ENCODE data around the gene DSCAML1.

The DSCAML1 gene

GRCh38 chr11:117840881-117841550, 44.0 kb upstream of the DSCAML1 start:
- no peak for ATAC-seq
- TF ChIP-seq GLIS3 (CRISPR knock-in tag; IDR thresholded peaks at IDR 0.05) (no peak), TCF4 (CRISPR knock-in tag; IDR thresholded peaks at IDR 0.05; ENCODE audit: borderline replicate concordance) (no peak), ZFP30 (CRISPR knock-in tag; IDR thresholded peaks at IDR 0.05) (no peak)

- no peak for ATAC-seq
- TF ChIP-seq ZNF70 (CRISPR knock-in tag; IDR thresholded peaks at IDR 0.05) (no peak), POU6F1 (CRISPR knock-in tag; IDR thresholded peaks at IDR 0.05; ENCODE audit: borderline replicate concordance, low read depth) (no peak), TOX (CRISPR knock-in tag; IDR thresholded peaks at IDR 0.05; ENCODE audit: borderline replicate concordance) (no peak), ZNF8 (CRISPR knock-in tag; IDR thresholded peaks at IDR 0.05) (no peak), PPARA (CRISPR knock-in tag; IDR thresholded peaks at IDR 0.05; ENCODE audit: borderline replicate concordance) (no peak), ZC3H10 (CRISPR knock-in tag; IDR thresholded peaks at IDR 0.05) (no peak), CSDC2 (CRISPR knock-in tag; IDR thresholded peaks at IDR 0.05) (no peak), CSRNP3 (CRISPR knock-in tag; IDR thresholded peaks at IDR 0.05) (no peak), BACH2 (CRISPR knock-in tag; IDR thresholded peaks at IDR 0.05; ENCODE audit: borderline replicate concordance) (no peak), ESRRG (CRISPR knock-in tag; IDR thresholded peaks at IDR 0.05) (no peak), ZFP3 (CRISPR knock-in tag; IDR thresholded peaks at IDR 0.05) (no peak), TSHZ2 (CRISPR knock-in tag; IDR thresholded peaks at IDR 0.05) (no peak), SNAI2 (CRISPR knock-in tag; IDR thresholded peaks at IDR 0.05) (no peak)
Measured at GRCh38 chr11:117839936-117840813, 43.2 kb upstream of the DSCAML1 start.

GRCh38 chr11:117839380-117839881, 42.4 kb upstream of the DSCAML1 start:
- ATAC-seq = no peak
- TF ChIP-seq ZNF565 (CRISPR knock-in tag; conservative IDR thresholded peaks at IDR 0.05; ENCODE audit: low read depth) = no peak
- TF ChIP-seq TSHZ2 (CRISPR knock-in tag; IDR thresholded peaks at IDR 0.05) = no peak

- ATAC-seq = no peak
- TF ChIP-seq OSR1 (CRISPR knock-in tag; IDR thresholded peaks at IDR 0.05) (no peak), SNAI2 (CRISPR knock-in tag; IDR thresholded peaks at IDR 0.05) (no peak), GLIS3 (CRISPR knock-in tag; IDR thresholded peaks at IDR 0.05) (no peak), TSHZ2 (CRISPR knock-in tag; IDR thresholded peaks at IDR 0.05) (no peak), CSRNP3 (CRISPR knock-in tag; IDR thresholded peaks at IDR 0.05) (no peak), PATZ1 (CRISPR knock-in tag; IDR thresholded peaks at IDR 0.05; ENCODE audit: borderline replicate concordance) (no peak)
Measured at GRCh38 chr11:117838901-117839300, 41.9 kb upstream of the DSCAML1 start.

Measured in SK-N-SH treated with all-trans-retinoic acid at 6 μM for 48 hours (cell line).